ENCODE measurements around the gene LRMDA.

The LRMDA gene

DNA sequence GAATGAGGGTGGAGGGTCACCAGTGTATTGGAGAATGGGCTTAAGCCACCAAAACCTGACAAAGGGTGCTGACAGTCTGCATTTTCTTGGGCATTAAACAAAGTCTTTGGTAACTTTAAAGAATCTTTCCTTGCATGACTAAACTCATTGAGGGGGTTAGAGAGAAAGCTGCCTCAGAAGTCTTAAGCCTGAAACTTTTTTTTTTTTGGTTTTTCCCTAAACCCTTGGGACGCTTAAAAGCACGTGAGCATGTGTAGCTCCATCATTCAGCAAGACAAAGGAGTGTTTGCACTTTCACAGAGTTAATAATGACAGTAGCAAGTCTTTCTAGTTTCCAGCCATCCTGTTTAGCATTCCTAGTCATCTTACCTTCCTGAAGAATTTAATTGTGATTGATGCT, 110.7 kb downstream of the LRMDA start:
- no peak for DNase-seq (ENCODE audit: low read depth)

DNA sequence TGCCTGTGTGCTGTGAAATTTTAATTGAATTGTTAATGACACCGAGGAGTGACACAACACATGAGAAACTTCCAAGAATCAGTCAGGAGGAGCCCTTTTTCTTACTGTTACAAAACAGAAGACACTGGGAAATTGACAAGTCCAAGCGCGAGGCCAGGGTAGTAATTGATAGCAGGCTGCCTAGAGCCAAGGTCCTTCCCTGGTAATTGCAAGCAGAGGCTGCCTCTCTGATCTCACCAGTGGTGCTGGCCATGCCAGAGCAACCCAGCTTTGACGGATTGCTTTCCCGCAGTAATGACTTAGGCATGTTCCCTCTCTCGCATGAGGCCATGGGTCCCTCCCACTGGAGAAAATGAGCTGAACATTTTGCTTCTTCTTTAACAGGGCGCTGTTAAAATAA, 111.5 kb downstream of the LRMDA start:
- DNase-seq (ENCODE audit: low read depth) = no peak

DNA sequence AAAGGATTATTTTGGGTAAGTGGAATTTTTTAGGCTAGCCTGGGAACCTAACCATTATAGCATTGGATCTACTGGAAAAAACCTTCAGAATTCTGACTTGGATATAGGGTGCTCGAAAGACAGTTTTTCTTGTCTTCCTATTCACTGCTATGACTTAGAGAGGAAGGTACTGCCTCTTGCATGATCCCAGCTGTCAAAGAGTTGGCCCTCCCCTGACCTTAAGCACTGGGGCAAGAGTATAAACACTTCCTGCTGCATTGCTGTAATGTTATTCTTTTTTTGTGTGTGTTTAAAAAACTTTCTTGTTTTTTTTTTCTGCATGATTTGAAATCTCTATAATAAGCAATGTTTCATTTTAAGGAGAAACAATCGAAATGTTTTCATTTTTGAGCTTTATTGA, 113.0 kb downstream of the LRMDA start:
- DNase-seq (ENCODE audit: low read depth) = no peak

DNA sequence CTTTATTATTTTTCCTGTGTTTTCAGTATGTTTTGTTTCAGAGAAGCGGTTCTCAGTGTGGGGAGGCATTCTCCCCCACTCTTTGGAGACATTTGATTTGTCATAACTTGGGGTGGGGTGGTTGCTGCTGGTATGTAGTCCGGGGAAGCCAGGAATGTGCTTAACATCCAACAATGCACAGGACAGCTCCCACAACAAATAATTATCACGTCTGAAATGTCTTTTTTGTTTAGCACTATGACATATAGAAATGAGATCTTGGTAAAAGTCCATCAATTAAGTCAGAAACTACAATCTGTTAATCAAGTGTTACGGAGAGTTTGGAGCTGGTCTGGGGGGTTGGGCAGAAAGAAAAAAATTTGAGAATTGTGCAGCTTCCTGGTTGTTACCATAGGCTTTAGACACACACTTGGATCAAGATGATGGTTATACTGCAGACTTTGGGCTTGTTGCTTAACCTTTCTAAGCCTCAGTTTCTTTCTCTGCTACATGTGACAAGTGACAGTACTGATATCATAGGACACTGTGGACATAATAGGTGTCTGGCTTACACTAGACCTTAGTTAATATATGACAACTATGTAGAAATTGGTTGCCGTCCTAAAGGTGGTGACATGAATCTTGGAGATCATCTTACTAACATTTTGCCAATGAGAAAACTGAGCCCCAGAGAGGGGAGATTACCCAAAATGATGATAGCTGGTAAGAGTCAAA, 113.7 kb downstream of the LRMDA start:
- no peak for DNase-seq (ENCODE audit: low read depth)

DNA sequence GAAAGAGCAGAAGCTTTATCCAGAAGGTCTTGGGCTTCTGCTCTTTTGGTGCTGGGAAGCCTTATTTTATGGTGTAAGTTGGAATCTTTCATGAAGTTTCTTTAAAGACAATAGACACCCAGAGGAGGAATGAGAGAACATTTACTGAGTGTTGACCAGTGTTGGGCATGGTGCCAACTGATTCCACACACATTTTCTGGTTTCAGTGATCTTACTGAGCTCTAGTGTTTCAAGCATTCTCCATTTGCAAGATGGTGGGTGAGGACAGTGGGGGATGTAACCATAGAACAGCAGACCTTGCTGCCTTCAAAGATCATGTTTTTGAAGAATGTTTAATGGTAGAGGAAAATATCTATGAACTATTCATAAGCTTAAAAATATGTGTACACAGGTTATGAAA, 114.6 kb downstream of the LRMDA start:
- no peak for DNase-seq (ENCODE audit: low read depth)

- DNase-seq (ENCODE audit: low read depth) = no peak
Measured at GRCh38 chr10:75547391-75548298, 116.2 kb downstream of the LRMDA start.

DNA sequence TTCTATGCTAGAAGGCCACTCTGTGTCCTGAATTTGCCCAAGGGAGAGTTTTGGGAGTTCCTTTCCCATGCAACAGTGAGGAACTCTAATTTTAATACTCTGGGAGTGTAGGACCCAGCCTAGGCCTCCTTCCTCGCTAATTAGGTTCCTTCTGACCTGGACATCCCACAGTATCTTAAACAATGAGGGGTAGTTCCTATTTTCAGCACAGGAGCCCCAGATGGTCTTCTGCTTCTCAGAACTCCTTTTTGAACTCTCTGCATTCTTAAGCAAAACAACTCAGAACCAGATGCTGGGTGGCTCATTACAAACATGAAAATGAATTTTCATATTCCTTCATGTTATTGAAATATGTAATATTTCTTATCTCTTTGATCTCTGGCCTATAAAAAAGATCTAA, 116.9 kb downstream of the LRMDA start:
- no peak for DNase-seq (ENCODE audit: low read depth)

DNA sequence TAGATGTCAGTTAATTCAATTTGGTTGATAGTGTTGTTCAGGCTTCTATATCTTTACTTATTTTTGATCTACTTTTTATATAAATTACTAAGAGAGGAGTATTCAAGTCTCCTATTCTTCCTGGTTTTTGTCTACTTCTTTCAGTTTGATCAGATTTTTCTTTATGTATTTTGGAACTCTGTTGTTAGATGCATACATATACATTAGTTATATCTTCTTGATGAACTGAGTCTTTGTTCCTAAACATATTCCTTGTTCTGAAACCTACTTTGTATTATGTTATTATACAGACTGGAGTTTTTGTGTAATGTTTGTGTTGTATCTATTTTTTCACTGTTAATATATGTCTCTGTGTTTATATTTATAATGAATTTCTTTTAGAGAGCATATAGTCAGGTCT, 118.8 kb downstream of the LRMDA start:
- no peak for DNase-seq (ENCODE audit: low read depth)

- no peak for DNase-seq (ENCODE audit: low read depth)
Measured at GRCh38 chr10:75552171-75552570, 120.7 kb downstream of the LRMDA start.

- DNase-seq (ENCODE audit: low read depth) = no peak
Measured at GRCh38 chr10:75553550-75553949, 122.1 kb downstream of the LRMDA start.

GRCh38 chr10:75555323-75555722, 123.9 kb downstream of the LRMDA start:
- no peak for DNase-seq (ENCODE audit: low read depth)

- DNase-seq (ENCODE audit: low read depth) = no peak
Measured at GRCh38 chr10:75556320-75556719, 124.9 kb downstream of the LRMDA start.

GRCh38 chr10:75565286-75566251, 134.1 kb downstream of the LRMDA start:
- DNase-seq (ENCODE audit: low read depth) = no peak

GRCh38 chr10:75568450-75569130, 137.2 kb downstream of the LRMDA start:
- DNase-seq (ENCODE audit: low read depth) = no peak

DNA sequence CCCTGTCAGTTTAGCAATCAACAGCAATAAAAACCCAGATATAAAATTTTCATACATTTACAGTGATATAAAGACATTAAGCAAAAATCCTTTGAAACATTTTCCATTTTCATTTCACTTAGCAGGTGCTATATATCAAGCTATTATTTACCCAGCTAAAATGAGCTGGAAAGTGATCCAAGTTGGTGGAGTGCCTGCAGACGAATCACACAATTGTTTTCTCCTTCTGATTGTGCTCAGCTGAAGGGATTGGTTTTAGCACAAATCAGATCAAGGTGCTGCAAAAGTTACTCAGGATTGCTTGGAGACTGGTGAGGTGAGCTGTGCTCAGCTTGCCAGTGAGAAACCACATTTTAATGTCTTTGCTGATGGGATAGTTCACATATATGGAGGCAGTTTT, 138.1 kb downstream of the LRMDA start:
- no peak for DNase-seq (ENCODE audit: low read depth)

- no peak for DNase-seq (ENCODE audit: low read depth)
Measured at GRCh38 chr10:75572478-75572877, 141.1 kb downstream of the LRMDA start.

DNA sequence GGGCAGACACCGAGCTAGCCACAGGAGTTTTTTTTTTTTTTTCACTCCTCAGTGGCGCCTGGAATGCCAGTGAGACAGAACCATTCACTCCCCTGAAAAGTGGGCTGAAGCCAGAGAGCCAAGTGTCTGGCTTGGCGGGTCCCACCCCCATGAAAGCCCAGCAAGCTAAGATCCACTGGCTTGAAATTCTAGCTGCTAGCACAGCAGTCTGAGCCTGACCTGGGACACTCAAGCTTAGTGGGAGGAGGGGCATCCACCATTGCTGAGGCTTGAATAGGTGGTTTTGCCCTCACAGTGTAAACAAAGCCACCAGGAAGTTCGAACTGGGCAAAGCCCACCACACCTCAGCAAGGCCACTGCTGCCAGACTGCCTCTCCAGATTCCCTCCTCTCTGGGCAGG, 144.5 kb downstream of the LRMDA start:
- DNase-seq (ENCODE audit: low read depth) = no peak

- DNase-seq (ENCODE audit: low read depth) = no peak
Measured at GRCh38 chr10:75582102-75582501, 150.7 kb downstream of the LRMDA start.

DNA sequence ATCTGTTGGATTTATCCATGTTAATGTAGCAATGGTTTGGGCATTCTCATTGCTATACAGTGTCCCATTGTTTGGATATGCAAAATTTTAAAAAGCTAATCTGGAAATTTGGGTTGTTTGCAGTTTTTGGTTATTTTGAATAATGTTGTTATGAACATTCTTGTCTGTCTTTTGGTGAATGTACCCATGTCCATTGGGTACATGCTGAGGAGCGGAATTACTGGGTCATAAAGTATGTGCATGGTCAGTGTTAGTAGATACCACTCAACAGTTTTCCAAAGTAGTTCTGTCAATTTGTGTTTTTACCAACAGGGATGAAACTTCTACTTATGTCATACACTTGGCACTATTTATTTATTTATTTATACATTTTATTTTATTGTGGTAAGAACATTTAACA, 153.9 kb downstream of the LRMDA start:
- no peak for DNase-seq (ENCODE audit: low read depth)

- DNase-seq (ENCODE audit: low read depth) = no peak
Measured at GRCh38 chr10:75586814-75587213, 155.4 kb downstream of the LRMDA start.

DNA sequence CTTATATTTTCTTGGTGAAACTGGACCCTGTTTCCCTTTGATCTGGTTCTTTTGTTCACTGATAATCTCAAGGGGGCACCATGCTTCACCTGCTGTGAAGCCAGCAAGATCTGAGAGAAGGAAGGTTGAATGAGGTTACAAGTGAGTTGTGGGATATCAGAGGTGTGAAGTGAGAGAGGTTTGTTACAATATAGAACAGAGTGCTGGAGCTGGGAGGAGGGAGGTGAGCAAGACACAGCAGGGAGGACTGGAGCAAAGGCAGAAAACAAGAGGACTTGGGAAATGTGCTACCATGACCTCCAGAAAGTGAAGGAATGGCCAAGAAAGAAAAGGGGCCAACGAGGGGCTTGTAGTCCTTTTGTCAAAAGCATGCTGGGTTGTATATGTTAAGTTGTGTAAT, 156.6 kb downstream of the LRMDA start:
- DNase-seq (ENCODE audit: low read depth) = no peak
